PC-9 (cell line): ENCODE results near the gene MISP. TPM values are rescaled to one million over a fixed set of nuclear protein-coding genes. Genes with fewer than 3 reads are reported as not detected.

Experiments used
- BruUV-seq: library from RNA; stranded (reverse); fragments of 400-500 nt; replicated peaks from 2 replicates; lab custom pipeline; 2021; lab: Mats Ljungman, UMichigan
- CTCF ChIA-PET: fragments of 300-600 bp; sonication (Branson Sonifier 250); formaldehyde crosslinking; loops from one replicate; lab custom pipeline; 2022; ENCODE audit warnings: antibody characterized with exemption; lab: Charles Lee
- POLR2A ChIA-PET: fragments of 300-600 bp; sonication (Branson Sonifier 250); formaldehyde crosslinking; loops from one replicate; lab custom pipeline; 2022; ENCODE audit warnings: antibody characterized with exemption; ENCODE audit not compliant: unreplicated experiment; lab: Charles Lee
- DNase-seq, 2 experiments: peaks; one replicate each; pipeline versions ENCODE4 v3.0.0 to v3.0.0-alpha.2; 2015 to 2022; ENCODE audit warnings: mixed read lengths in 1 of 2
- H2AFZ ChIP-seq: fragments of 200-600 bp; sonication (generic); 2 replicates; pipeline ENCODE4 v1.8.1; 2017; ENCODE audit warnings: antibody characterized with exemption
- H3F3A ChIP-seq: fragments of 200-600 bp; sonication (generic); 2 replicates; pipeline ENCODE4 v1.8.1; 2017; ENCODE audit warnings: antibody characterized with exemption, mild to moderate bottlenecking, low read depth; ENCODE audit not compliant: insufficient read depth
- H3K27ac ChIP-seq: fragments of 200-600 bp; sonication (generic); 2 replicates; pipeline ENCODE4 v1.6.1; 2016; ENCODE audit warnings: mixed run types
- H3K27me3 ChIP-seq: fragments of 200-600 bp; sonication (generic); 2 replicates; pipeline ENCODE4 v1.6.1; 2016; ENCODE audit warnings: low read depth, mixed run types; ENCODE audit not compliant: insufficient read depth
- H3K36me3 ChIP-seq: fragments of 200-600 bp; sonication (generic); 2 replicates; pipeline ENCODE4 v1.6.1; 2016; ENCODE audit warnings: low read depth, mixed run types
- H3K4me1 ChIP-seq: fragments of 200-600 bp; sonication (generic); replicated peaks from 2 replicates; pipeline ENCODE4 v1.6.1; 2016; ENCODE audit warnings: mixed run types; ENCODE audit not compliant: insufficient read depth
- H3K4me2 ChIP-seq: fragments of 200-600 bp; sonication (generic); 2 replicates; pipeline ENCODE4 v1.6.1; 2017; ENCODE audit warnings: mixed run types
- H3K4me3 ChIP-seq: fragments of 200-600 bp; sonication (generic); 2 replicates; pipeline ENCODE4 v1.6.1; 2016; ENCODE audit warnings: mixed run types
- H3K79me2 ChIP-seq: fragments of 200-600 bp; sonication (generic); 2 replicates; pipeline ENCODE4 v1.6.1; 2017; ENCODE audit warnings: low read depth, mixed run types
- H3K9me2 ChIP-seq: fragments of 200-600 bp; sonication (generic); 2 replicates; pipeline ENCODE4 v1.8.1; 2017; ENCODE audit warnings: mild to moderate bottlenecking; ENCODE audit not compliant: insufficient read depth
- H3K9me3 ChIP-seq: fragments of 200-600 bp; sonication (generic); 2 replicates; pipeline ENCODE4 v1.8.1; 2016; ENCODE audit warnings: low read depth; ENCODE audit not compliant: insufficient read depth
- H4K20me1 ChIP-seq: fragments of 200-600 bp; sonication (generic); 2 replicates; pipeline ENCODE4 v1.8.1; 2017; ENCODE audit not compliant: insufficient read depth
- EZH2 ChIP-seq: fragments of 200-600 bp; sonication (generic); IDR thresholded peaks from 2 replicates; pipeline ENCODE4 v1.8.0; 2017; ENCODE audit warnings: antibody characterized with exemption, low read depth
- intact Hi-C: fragments of 100-400 bp; cut with micrococcal nuclease; formaldehyde crosslinking; loops from one replicate; pipeline ENCODE4 v1.10.0; 2022; ENCODE audit not compliant: unreplicated experiment
- total RNA-seq: library from RNA; stranded (reverse); gene quantifications from 2 replicates; pipeline ENCODE4 v1.2.3, GENCODE V29; 2021
- TF ChIP-seq, protein P1 (sequence below): fragments of 200-600 bp; sonication (generic); conservative IDR thresholded peaks from 2 replicates; pipeline ENCODE4 v1.6.1; 2017; ENCODE audit warnings: mixed run types, antibody characterized with exemption, mild to moderate bottlenecking, moderate library complexity

Gene MISP
- total RNA-seq, 1 experiment from 2014 or later, result 91.6 TPM

DNA sequence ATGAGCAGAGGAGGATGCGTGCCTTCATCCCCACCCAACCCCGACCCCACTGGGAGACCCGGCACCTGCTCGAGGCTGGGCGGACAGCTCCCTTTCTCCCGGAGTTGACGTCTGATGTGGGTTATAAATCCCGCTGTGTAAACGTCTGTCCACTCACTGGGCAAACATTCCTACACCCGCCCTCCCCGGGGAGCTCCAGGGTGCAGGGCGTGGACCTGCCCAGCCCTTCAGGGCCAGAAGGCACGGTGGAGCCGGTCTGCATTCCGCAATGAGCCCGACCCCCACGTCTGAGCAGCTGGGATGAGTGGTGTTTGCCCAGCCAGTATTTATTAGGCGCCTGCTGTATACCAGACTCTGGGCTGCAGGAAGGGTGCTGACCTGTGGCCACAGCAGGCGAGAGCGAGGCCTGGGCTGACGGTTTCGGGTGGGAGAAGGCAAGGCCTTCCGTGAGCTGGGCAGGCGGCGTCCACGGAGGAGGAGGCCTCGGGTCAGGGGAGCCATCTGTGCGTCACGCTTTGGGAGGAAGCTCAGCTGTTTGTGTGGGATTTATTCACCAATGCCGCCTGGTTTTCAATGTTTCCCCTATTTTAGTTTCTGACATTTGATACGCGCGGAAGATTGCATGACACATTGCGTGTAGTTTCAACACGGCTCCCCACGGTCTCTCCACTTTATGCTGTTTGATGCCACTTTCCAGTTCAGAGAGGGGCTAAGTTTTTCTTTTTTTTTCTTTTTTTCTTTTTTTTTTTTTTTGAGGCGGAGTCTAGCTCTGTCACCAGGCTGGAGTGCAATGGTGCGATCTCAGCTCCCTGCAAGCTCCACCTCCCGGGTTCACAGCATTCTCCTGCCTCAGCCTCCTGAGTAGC, 2.0 kb downstream of the MISP start:
- no TSS peak for BruUV-seq
- CTCF ChIA-PET, result interaction anchor here (1.1 kb wide), 1 partner anchor 75 kb away, joined by 3 read pairs; no protein-coding TSS in a partner anchor
- no peaks in the 10 kb centered on the region for H3K9me3 ChIP-seq
- peaks cover 52% of the 10 kb centered on the region for H3K79me2 ChIP-seq
- H3K4me2 ChIP-seq, result peak overlapping the region; percentile 87
- no peaks in the 10 kb centered on the region for H3K27me3 ChIP-seq
- TF ChIP-seq, protein P1, sequence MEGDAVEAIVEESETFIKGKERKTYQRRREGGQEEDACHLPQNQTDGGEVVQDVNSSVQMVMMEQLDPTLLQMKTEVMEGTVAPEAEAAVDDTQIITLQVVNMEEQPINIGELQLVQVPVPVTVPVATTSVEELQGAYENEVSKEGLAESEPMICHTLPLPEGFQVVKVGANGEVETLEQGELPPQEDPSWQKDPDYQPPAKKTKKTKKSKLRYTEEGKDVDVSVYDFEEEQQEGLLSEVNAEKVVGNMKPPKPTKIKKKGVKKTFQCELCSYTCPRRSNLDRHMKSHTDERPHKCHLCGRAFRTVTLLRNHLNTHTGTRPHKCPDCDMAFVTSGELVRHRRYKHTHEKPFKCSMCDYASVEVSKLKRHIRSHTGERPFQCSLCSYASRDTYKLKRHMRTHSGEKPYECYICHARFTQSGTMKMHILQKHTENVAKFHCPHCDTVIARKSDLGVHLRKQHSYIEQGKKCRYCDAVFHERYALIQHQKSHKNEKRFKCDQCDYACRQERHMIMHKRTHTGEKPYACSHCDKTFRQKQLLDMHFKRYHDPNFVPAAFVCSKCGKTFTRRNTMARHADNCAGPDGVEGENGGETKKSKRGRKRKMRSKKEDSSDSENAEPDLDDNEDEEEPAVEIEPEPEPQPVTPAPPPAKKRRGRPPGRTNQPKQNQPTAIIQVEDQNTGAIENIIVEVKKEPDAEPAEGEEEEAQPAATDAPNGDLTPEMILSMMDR, result no peak
- no peak for TF ChIP-seq EZH2
- peaks cover 30% of the 10 kb centered on the region for H4K20me1 ChIP-seq
- H3K4me1 ChIP-seq, result peaks cover 22% of the 10 kb centered on the region
- peaks cover 9% of the 10 kb centered on the region; the same call in 1 of the 2 replicates for H3K36me3 ChIP-seq
- POLR2A ChIA-PET, result interaction anchor here (0.5 to 1.0 kb wide), 8 partner anchors 30 to 514 kb away, joined by 3 to 13 read pairs (median 6); no protein-coding TSS in a partner anchor
- peak overlapping the region; percentile 48; the same call in 1 of the 2 replicates for H3K4me3 ChIP-seq
- intact Hi-C loops, result loop anchor here (1.0 to 5.0 kb wide), 3 partner anchors 29 to 91 kb away; partner anchors contain the start of gene RNF126
- H2AFZ ChIP-seq, result no peak overlapping the region
- peaks cover 32% of the 10 kb centered on the region for H3F3A ChIP-seq
- peak; percentile 97 for DNase-seq
- H3K27ac ChIP-seq, result peak overlapping the region; percentile 89
- no peaks in the 10 kb centered on the region for H3K9me2 ChIP-seq

DNA sequence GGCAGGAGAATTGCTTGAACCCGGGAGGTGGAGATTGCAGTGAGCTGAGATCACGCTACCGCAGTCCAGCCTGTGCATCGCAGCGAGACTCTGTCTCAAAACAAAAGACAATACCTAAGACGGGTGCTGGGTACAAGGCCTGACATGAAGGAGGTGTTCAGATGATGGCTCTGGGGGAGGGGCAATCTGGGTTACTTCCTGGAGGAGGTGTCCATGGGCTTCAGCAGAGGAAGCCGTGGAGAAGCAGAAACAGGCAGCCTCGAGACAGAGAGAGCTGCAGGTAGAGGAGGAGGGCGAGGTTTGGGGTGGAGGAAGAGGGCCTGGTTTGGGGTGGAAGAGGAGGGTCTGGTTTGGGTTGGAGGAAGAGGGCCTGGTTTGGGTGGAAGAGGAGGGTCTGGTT, 3.6 kb downstream of the MISP start:
- Histone ChIP-seq H3K4me3 (no peak overlapping the region), H3K27ac (no peak overlapping the region), H2AFZ (no peak overlapping the region), H3K9me3 (no peaks in the 10 kb centered on the region), H3K79me2 (peaks cover 62% of the 10 kb centered on the region), H3K36me3 (peaks cover 9% of the 10 kb centered on the region; the same call in 1 of the 2 replicates), H3K4me1 (peaks cover 22% of the 10 kb centered on the region), H3K9me2 (no peaks in the 10 kb centered on the region), H3K4me2 (no peak overlapping the region), H4K20me1 (peaks cover 43% of the 10 kb centered on the region), H3K27me3 (no peaks in the 10 kb centered on the region), H3F3A (peaks cover 32% of the 10 kb centered on the region)
- intact Hi-C loops, result loop anchor here (5.0 kb wide), 1 partner anchor 92 kb away; the partner anchor contains the start of gene RNF126
- ChIA-PET CTCF (no interaction called here), POLR2A (no interaction called here)
- TF ChIP-seq EZH2, result no peak
- TF ChIP-seq, protein P1, result no peak
- DNase-seq, result no peak
- BruUV-seq, result no TSS peak

DNA sequence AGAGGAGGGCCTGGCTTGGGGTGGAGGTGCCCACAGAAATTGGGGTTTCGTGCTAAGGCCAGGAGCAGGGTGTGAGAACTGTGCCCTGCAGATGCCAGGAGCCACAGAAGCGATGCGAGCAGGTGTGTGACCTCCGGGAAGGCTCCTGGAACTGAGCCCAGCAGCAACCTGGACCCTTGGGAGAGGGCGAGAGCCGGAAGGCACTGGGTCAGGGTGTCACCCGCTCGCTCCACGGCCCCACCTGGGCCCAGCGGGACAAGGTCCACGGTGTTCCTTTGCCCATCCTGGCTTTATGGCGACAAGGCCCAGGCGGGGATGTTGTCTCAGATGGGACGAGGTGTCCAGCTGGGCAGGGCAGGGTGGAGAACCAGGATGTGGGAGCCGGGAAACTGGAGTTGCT, 4.2 kb downstream of the MISP start:
- Histone ChIP-seq H3K4me2 (no peak overlapping the region), H3K36me3 (peaks cover 9% of the 10 kb centered on the region; the same call in 1 of the 2 replicates), H3K4me3 (no peak overlapping the region), H3K9me2 (no peaks in the 10 kb centered on the region), H3K27ac (no peak overlapping the region), H2AFZ (no peak overlapping the region), H3F3A (peaks cover 37% of the 10 kb centered on the region), H3K4me1 (peaks cover 22% of the 10 kb centered on the region), H3K27me3 (no peaks in the 10 kb centered on the region), H3K79me2 (peaks cover 62% of the 10 kb centered on the region), H4K20me1 (peaks cover 47% of the 10 kb centered on the region), H3K9me3 (no peaks in the 10 kb centered on the region)
- ChIA-PET CTCF (no interaction called here), POLR2A (no interaction called here)
- intact Hi-C loops, result no loop called here
- DNase-seq, result no peak
- no peak for TF ChIP-seq EZH2
- TF ChIP-seq, protein P1, result no peak
- BruUV-seq, result no TSS peak
